K562 (cell line): ENCODE measurements around the gene COPS4. TPM values are rescaled to one million over a fixed set of nuclear protein-coding genes. Genes with fewer than 3 reads are reported as not detected.

Source experiments
- ATAC-seq: fragments of 200-7000 bp; cut with Tn5 transposase; 3 replicates; pipeline ENCODE4 v1.9.1; 2020; ENCODE audit warnings: moderate library complexity
- BruUV-seq: library from RNA; stranded (reverse); fragments of 400-500 nt; replicated peaks from 2 replicates; lab custom pipeline; 2021; lab: Mats Ljungman, UMichigan
- CTCF ChIA-PET: fragments of 300-600 bp; formaldehyde crosslinking; extraction: SDS; loops from one replicate; lab custom pipeline; 2021; ENCODE audit warnings: low intra/inter-chr PET ratio; lab: Yijun Ruan, JAX
- POLR2A ChIA-PET: fragments of 300-600, 350-650 bp; sonication (Branson Sonifier 250); formaldehyde crosslinking; extraction: SDS; loops from one replicate; lab custom pipeline; 2021; ENCODE audit warnings: antibody characterized with exemption, inconsistent platforms; lab: Yijun Ruan, JAX
- DNase-seq, 4 experiments: peaks; one replicate each; pipeline versions ENCODE4 v3.0.0 to v3.0.0-alpha.2; 2011 to 2018; ENCODE audit warnings: low spot score in 3 of 4, mixed read lengths in 3 of 4; ENCODE audit errors: extremely low read depth in 1 of 4
- FAIRE-seq: peaks from 2 replicates; lab custom pipeline; 2011; peaks lifted over from hg19 to GRCh38; lab: Jason Lieb, UNC
- H2AFZ ChIP-seq: 2 replicates; pipeline ENCODE4 v1.6.0; 2011; ENCODE audit warnings: low read depth, low read length, control low read depth, inconsistent platforms
- H3K27ac ChIP-seq: fragments of 200-600 bp; 3 replicates; pipeline ENCODE4 v1.8.0; 2011; ENCODE audit warnings: low read depth, mild to moderate bottlenecking, control low read depth, inconsistent platforms, low read length, moderate library complexity, mixed read lengths; ENCODE audit errors: extremely low read depth
- H3K27me3 ChIP-seq, 2 experiments: fragments of 300-600 bp in 1 of 2; 2 replicates in 1 of 2; 3 replicates in 1 of 2; pipeline versions ENCODE4 v1.6.0 to v1.8.0; 2011; ENCODE audit warnings: inconsistent platforms in 2 of 2, low read length in 2 of 2, mild to moderate bottlenecking in 1 of 2, mixed read lengths in 1 of 2, moderate library complexity in 1 of 2; ENCODE audit not compliant: control insufficient read depth in 2 of 2, insufficient read depth in 2 of 2
- H3K36me3 ChIP-seq: fragments of 300-600 bp; 3 replicates; pipeline ENCODE4 v1.8.0; 2011; ENCODE audit warnings: mild to moderate bottlenecking, low read length, inconsistent platforms; ENCODE audit not compliant: control insufficient read depth, insufficient read depth
- H3K4me1 ChIP-seq, 2 experiments: fragments of 200-600 bp in 1 of 2; replicated peaks in 1 of 2; 2 replicates in 1 of 2; 3 replicates in 1 of 2; pipeline versions ENCODE4 v1.5.1 to v1.8.0; 2011; ENCODE audit warnings: inconsistent platforms in 2 of 2, low read length in 2 of 2, mild to moderate bottlenecking in 1 of 2, mixed read lengths in 1 of 2, moderate library complexity in 1 of 2; ENCODE audit not compliant: control insufficient read depth in 2 of 2, insufficient read depth in 2 of 2
- H3K4me2 ChIP-seq: 2 replicates; pipeline ENCODE4 v1.6.1; 2011; ENCODE audit warnings: low read length, control low read depth, inconsistent platforms, mixed read lengths; ENCODE audit not compliant: insufficient read depth
- H3K4me3 ChIP-seq: fragments of 200-600 bp; sonication (generic), shearing (Covaris generic); 2 replicates; pipeline ENCODE4 v1.5.1; 2016; ENCODE audit warnings: control low read depth, inconsistent platforms
- H3K79me2 ChIP-seq: fragments of 200-600 bp; 3 replicates; pipeline ENCODE4 v1.8.0; 2011; ENCODE audit warnings: low read length, inconsistent platforms; ENCODE audit not compliant: control insufficient read depth, insufficient read depth
- H3K9ac ChIP-seq, 2 experiments: 2 replicates each; pipeline versions ENCODE4 v1.6.0 to v1.6.1; 2011; ENCODE audit warnings: low read depth in 2 of 2, low read length in 2 of 2, control low read depth in 1 of 2, inconsistent platforms in 1 of 2, mild to moderate bottlenecking in 1 of 2, mixed read lengths in 1 of 2; ENCODE audit not compliant: insufficient read depth in 1 of 2
- H3K9me1 ChIP-seq: one replicate; pipeline ENCODE4 v1.6.0; 2011; ENCODE audit warnings: inconsistent platforms, mild to moderate bottlenecking, low read length, moderate library complexity; ENCODE audit not compliant: control insufficient read depth, insufficient read depth
- H3K9me3 ChIP-seq: replicated peaks from 2 replicates; pipeline ENCODE4 v1.5.1; 2011; ENCODE audit warnings: low read depth, low read length, inconsistent platforms; ENCODE audit not compliant: control insufficient read depth, insufficient read depth
- H4K20me1 ChIP-seq: replicated peaks from 2 replicates; pipeline ENCODE4 v1.6.1; 2011; ENCODE audit warnings: low read length, inconsistent platforms, mixed read lengths; ENCODE audit not compliant: control insufficient read depth, insufficient read depth
- HNRNPH1 ChIP-seq: fragments of 200-400 bp; formaldehyde crosslinking; optimal IDR thresholded peaks from 2 replicates; pipeline ENCODE3; 2017; ENCODE audit warnings: low read depth, mild to moderate bottlenecking, low read length, moderate library complexity
- MAFK ChIP-seq: IDR thresholded peaks from 2 replicates; pipeline ENCODE4 v1.6.1; 2011; ENCODE audit warnings: low read length, improper control_type of control experiment
- NRF1 ChIP-seq, 2 experiments: fragments of 450-650 bp; IDR thresholded peaks in 1 of 2; conservative IDR thresholded peaks in 1 of 2; 2 replicates each; pipeline ENCODE4 v1.6.1; 2014; ENCODE audit warnings: mild to moderate bottlenecking in 2 of 2
- PHF8 ChIP-seq: fragments of 200-600 bp; sonication (generic); IDR thresholded peaks from 2 replicates; pipeline ENCODE4 v1.6.1; 2012; ENCODE audit warnings: mixed run types, mild to moderate bottlenecking, inconsistent platforms, low read length, moderate library complexity, borderline replicate concordance
- SNRNP70 ChIP-seq: fragments of 200-400 bp; formaldehyde crosslinking; optimal IDR thresholded peaks from 2 replicates; pipeline ENCODE3; 2017; ENCODE audit warnings: low read depth, low read length
- ZEB2 ChIP-seq: fragments of 450-650 bp; IDR thresholded peaks from 2 replicates; pipeline ENCODE4 v1.6.1; 2016
- WGBS: fragments of 100-300 bp; shearing (Covaris generic); methylation state at CpG from one replicate; pipeline ENCODE4 v1.1.6; 2016; ENCODE audit warnings: low coverage, mixed read lengths; ENCODE audit not compliant: insufficient coverage; ENCODE audit errors: missing lambda C conversion rate; 5-methylcytosine and 5-hydroxymethylcytosine counted together
- in situ Hi-C: fragments of 300-500 bp; cut with MboI; formaldehyde crosslinking; loops from 4 replicates; pipeline ENCODE4 v1.15.0; 2018; ENCODE audit warnings: inconsistent platforms, mixed read lengths
- intact Hi-C: fragments of 100-400 bp; cut with micrococcal nuclease; formaldehyde crosslinking; loops from 2 replicates; pipeline ENCODE4 v1.14.2; 2022
- polyA plus RNA-seq, 8 experiments: library from polyadenylated mRNA; depleted of rRNA in 4 of 8; stranded (reverse) in 5 of 8; unstranded in 3 of 8; fragments of >200 nt; fragmentation: Nextera tagmentation in 2 of 8; fragmentation: Illumina TruSeq in 1 of 8; extraction: Ambion mirVana in 2 of 8; extraction: Trizol in 1 of 8; gene quantifications; 2 replicates each; pipeline versions ENCODE4 v1.2.1 to v1.2.3, GENCODE V29; 2011 to 2014; ENCODE audit warnings: inconsistent platforms in 1 of 8, missing spikeins in 1 of 8
- total RNA-seq, 7 experiments: library from RNA; depleted of rRNA in 6 of 7; stranded (reverse); fragments of >200 nt in 6 of 7; fragmentation: Illumina TruSeq in 2 of 7; extraction: Trizol in 2 of 7; gene quantifications; 2 replicates each; pipeline versions ENCODE4 v1.2.1 to v1.2.3, GENCODE V29; 2011 to 2021; ENCODE audit warnings: low replicate concordance in 1 of 7
- TF ChIP-seq, protein P1 (sequence below): fragments of 200-800 bp; sonication (Bioruptor generic); IDR thresholded peaks from 2 replicates; pipeline ENCODE4 v1.6.1; 2016; ENCODE audit warnings: missing genetic modification characterization, missing compliant biosample characterization
- TF ChIP-seq, protein P2 (sequence below), 3 experiments: fragments of 200-800 bp in 1 of 3; fragments of 250-450 bp in 1 of 3; fragments of 450-650 bp in 1 of 3; sonication (Bioruptor Pico) in 1 of 3; sonication (Bioruptor generic) in 1 of 3; formaldehyde crosslinking in 1 of 3; IDR thresholded peaks; 2 replicates each; pipeline versions ENCODE4 v1.6.1 to v1.8.0; 2016 to 2022; ENCODE audit warnings: mild to moderate bottlenecking in 2 of 3, missing genetic modification characterization in 2 of 3, missing compliant biosample characterization in 1 of 3, moderate library complexity in 1 of 3
- TF ChIP-seq, protein P3 (sequence below): fragments of 200-800 bp; sonication (Bioruptor generic); IDR thresholded peaks from 2 replicates; pipeline ENCODE4 v1.6.1; 2017; ENCODE audit warnings: missing genetic modification characterization, missing compliant biosample characterization

COPS4 gene
- total and polyA plus RNA-seq, 9 of the 15 experiments (the other 6 are each of a cell fraction or from before 2014, with no cell fraction given): 44.7 to 180 (median 70.9) TPM

DNA sequence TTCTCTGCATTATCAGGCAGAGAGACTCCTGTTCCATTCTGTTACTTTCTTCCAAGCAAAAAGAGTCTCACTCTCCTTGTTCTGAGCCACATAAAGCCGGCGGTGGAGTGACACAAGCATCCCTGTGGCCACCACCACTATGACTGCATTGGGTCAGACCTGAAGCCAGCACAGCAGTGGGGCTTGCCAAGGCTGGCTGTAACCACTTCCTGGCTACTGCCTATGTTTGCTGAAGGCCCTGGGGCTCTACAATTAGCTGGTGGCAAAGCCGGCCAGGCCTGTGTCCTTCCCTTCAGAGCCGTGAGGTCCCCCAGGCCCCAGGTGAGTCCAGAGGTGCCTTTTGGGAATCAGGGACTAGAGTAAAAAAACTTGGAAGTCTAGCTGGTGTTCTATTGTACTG is 47.8 kb downstream of the COPS4 start:
- TF ChIP-seq HNRNPH1: no peak
- TF ChIP-seq NRF1 (conservative IDR thresholded peaks at IDR 0.05 in 1 of 2, IDR thresholded peaks at IDR 0.05 in 1 of 2): no peak
- TF ChIP-seq PHF8: no peak
- TF ChIP-seq, protein P1, sequence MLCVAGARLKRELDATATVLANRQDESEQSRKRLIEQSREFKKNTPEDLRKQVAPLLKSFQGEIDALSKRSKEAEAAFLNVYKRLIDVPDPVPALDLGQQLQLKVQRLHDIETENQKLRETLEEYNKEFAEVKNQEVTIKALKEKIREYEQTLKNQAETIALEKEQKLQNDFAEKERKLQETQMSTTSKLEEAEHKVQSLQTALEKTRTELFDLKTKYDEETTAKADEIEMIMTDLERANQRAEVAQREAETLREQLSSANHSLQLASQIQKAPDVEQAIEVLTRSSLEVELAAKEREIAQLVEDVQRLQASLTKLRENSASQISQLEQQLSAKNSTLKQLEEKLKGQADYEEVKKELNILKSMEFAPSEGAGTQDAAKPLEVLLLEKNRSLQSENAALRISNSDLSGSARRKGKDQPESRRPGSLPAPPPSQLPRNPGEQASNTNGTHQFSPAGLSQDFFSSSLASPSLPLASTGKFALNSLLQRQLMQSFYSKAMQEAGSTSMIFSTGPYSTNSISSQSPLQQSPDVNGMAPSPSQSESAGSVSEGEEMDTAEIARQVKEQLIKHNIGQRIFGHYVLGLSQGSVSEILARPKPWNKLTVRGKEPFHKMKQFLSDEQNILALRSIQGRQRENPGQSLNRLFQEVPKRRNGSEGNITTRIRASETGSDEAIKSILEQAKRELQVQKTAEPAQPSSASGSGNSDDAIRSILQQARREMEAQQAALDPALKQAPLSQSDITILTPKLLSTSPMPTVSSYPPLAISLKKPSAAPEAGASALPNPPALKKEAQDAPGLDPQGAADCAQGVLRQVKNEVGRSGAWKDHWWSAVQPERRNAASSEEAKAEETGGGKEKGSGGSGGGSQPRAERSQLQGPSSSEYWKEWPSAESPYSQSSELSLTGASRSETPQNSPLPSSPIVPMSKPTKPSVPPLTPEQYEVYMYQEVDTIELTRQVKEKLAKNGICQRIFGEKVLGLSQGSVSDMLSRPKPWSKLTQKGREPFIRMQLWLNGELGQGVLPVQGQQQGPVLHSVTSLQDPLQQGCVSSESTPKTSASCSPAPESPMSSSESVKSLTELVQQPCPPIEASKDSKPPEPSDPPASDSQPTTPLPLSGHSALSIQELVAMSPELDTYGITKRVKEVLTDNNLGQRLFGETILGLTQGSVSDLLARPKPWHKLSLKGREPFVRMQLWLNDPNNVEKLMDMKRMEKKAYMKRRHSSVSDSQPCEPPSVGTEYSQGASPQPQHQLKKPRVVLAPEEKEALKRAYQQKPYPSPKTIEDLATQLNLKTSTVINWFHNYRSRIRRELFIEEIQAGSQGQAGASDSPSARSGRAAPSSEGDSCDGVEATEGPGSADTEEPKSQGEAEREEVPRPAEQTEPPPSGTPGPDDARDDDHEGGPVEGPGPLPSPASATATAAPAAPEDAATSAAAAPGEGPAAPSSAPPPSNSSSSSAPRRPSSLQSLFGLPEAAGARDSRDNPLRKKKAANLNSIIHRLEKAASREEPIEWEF (CRISPR knock-in tag): no peak
- TF ChIP-seq MAFK: no peak
- no peak for TF ChIP-seq ZEB2
- no peak for TF ChIP-seq SNRNP70
- TF ChIP-seq, protein P2, sequence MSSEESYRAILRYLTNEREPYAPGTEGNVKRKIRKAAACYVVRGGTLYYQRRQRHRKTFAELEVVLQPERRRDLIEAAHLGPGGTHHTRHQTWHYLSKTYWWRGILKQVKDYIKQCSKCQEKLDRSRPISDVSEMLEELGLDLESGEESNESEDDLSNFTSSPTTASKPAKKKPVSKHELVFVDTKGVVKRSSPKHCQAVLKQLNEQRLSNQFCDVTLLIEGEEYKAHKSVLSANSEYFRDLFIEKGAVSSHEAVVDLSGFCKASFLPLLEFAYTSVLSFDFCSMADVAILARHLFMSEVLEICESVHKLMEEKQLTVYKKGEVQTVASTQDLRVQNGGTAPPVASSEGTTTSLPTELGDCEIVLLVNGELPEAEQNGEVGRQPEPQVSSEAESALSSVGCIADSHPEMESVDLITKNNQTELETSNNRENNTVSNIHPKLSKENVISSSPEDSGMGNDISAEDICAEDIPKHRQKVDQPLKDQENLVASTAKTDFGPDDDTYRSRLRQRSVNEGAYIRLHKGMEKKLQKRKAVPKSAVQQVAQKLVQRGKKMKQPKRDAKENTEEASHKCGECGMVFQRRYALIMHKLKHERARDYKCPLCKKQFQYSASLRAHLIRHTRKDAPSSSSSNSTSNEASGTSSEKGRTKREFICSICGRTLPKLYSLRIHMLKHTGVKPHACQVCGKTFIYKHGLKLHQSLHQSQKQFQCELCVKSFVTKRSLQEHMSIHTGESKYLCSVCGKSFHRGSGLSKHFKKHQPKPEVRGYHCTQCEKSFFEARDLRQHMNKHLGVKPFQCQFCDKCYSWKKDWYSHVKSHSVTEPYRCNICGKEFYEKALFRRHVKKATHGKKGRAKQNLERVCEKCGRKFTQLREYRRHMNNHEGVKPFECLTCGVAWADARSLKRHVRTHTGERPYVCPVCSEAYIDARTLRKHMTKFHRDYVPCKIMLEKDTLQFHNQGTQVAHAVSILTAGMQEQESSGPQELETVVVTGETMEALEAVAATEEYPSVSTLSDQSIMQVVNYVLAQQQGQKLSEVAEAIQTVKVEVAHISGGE (CRISPR knock-in tag; IDR thresholded peaks at IDR 0.05): no peak
- TF ChIP-seq, protein P3, sequence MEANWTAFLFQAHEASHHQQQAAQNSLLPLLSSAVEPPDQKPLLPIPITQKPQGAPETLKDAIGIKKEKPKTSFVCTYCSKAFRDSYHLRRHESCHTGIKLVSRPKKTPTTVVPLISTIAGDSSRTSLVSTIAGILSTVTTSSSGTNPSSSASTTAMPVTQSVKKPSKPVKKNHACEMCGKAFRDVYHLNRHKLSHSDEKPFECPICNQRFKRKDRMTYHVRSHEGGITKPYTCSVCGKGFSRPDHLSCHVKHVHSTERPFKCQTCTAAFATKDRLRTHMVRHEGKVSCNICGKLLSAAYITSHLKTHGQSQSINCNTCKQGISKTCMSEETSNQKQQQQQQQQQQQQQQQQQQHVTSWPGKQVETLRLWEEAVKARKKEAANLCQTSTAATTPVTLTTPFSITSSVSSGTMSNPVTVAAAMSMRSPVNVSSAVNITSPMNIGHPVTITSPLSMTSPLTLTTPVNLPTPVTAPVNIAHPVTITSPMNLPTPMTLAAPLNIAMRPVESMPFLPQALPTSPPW (CRISPR knock-in tag): no peak
- ATAC-seq: no peak
- Histone ChIP-seq H3K4me2 (no peak overlapping the region), H3K9me1 (no peaks in the 10 kb centered on the region), H3K79me2 (no peaks in the 10 kb centered on the region), H2AFZ (no peak overlapping the region), H4K20me1 (no peaks in the 10 kb centered on the region), H3K36me3 (no peaks in the 10 kb centered on the region), H3K4me1 (no peaks in the 10 kb centered on the region; a peak in 1 of 5 replicates), H3K9me3 (no peaks in the 10 kb centered on the region; the same call in 1 of the 2 replicates), H3K27ac (no peak overlapping the region), H3K4me3 (no peak overlapping the region), H3K27me3 (no peaks in the 10 kb centered on the region), H3K9ac (no peak overlapping the region)
- intact Hi-C loops: no loop called here
- no TSS peak for BruUV-seq
- ChIA-PET CTCF (no interaction called here), POLR2A (no interaction called here)
- no peak for DNase-seq
- in situ Hi-C loops: no loop called here
- no peak for FAIRE-seq
- 23% methylated on average over 4 of the region's 4 CpGs for WGBS
